ENCODE results near the gene UNC93A.
"Not testable (repeated sequence)": the region's sequence is repeated elsewhere in the genome, so short reads cannot be mapped to it uniquely, and the experiment has no call there.

UNC93A gene

GRCh38 chr6:167307342-167307955 is 16.3 kb downstream of the UNC93A start:
- Histone ChIP-seq H3K4me3 (ENCODE audit: low read depth in 1 of 2, low read length in 2 of 2) (no peak overlapping the region), H3K36me3 (ENCODE audit: control insufficient read depth in 1 of 2, insufficient read depth in 2 of 2, low read length in 2 of 2) (no peaks in the 10 kb centered on the region)

GRCh38 chr6:167308207-167308606 is 17.1 kb downstream of the UNC93A start:
- Histone ChIP-seq H3K9me3 (ENCODE audit: control insufficient read depth in 1 of 2, low read length in 2 of 2) (no peaks in the 10 kb centered on the region), H3K36me3 (ENCODE audit: control insufficient read depth in 1 of 2, insufficient read depth in 2 of 2, low read length in 2 of 2) (no peaks in the 10 kb centered on the region), H3K4me1 (ENCODE audit: control insufficient read depth in 1 of 2, insufficient read depth in 2 of 2, low read length in 2 of 2) (peaks cover 0 to 3% of the 10 kb centered on the region in 2 donors), H3K4me3 (ENCODE audit: low read depth in 1 of 2, low read length in 2 of 2) (no peak overlapping the region), H3K27me3 (ENCODE audit: low read depth, low read length) (no peaks in the 10 kb centered on the region), H3K27ac (ENCODE audit: low read length) (no peak overlapping the region)

More at GRCh38 chr6:167307342-167307955, 16.3 kb downstream of the UNC93A start:
- peaks cover 0 to 3% of the 10 kb centered on the region in 2 donors for H3K4me1 ChIP-seq (ENCODE audit: control insufficient read depth in 1 of 2, insufficient read depth in 2 of 2, low read length in 2 of 2)
- H3K27ac ChIP-seq (ENCODE audit: low read length), result no peak overlapping the region
- H3K9me3 ChIP-seq (ENCODE audit: control insufficient read depth in 1 of 2, low read length in 2 of 2), result no peaks in the 10 kb centered on the region
- H3K27me3 ChIP-seq (ENCODE audit: low read depth, low read length), result no peaks in the 10 kb centered on the region

GRCh38 chr6:167309355-167310192 is 18.5 kb downstream of the UNC93A start:
- H3K4me3 ChIP-seq (ENCODE audit: low read depth in 1 of 2, low read length in 2 of 2); H3K27ac ChIP-seq (ENCODE audit: low read length); H3K9me3 ChIP-seq (ENCODE audit: control insufficient read depth in 1 of 2, low read length in 2 of 2); H3K27me3 ChIP-seq (ENCODE audit: low read depth, low read length); H3K4me1 ChIP-seq (ENCODE audit: control insufficient read depth in 1 of 2, insufficient read depth in 2 of 2, low read length in 2 of 2); H3K36me3 ChIP-seq (ENCODE audit: control insufficient read depth in 1 of 2, insufficient read depth in 2 of 2, low read length in 2 of 2): not testable (repeated sequence)

GRCh38 chr6:167311286-167311685 is 20.2 kb downstream of the UNC93A start:
- H3K27me3 ChIP-seq (ENCODE audit: low read depth, low read length), result no peaks in the 10 kb centered on the region
- H3K4me3 ChIP-seq (ENCODE audit: low read depth in 1 of 2, low read length in 2 of 2), result no peak overlapping the region
- no peaks in the 10 kb centered on the region for H3K9me3 ChIP-seq (ENCODE audit: control insufficient read depth in 1 of 2, low read length in 2 of 2)
- peaks cover 0 to 3% of the 10 kb centered on the region in 2 donors for H3K4me1 ChIP-seq (ENCODE audit: control insufficient read depth in 1 of 2, insufficient read depth in 2 of 2, low read length in 2 of 2)
- H3K36me3 ChIP-seq (ENCODE audit: control insufficient read depth in 1 of 2, insufficient read depth in 2 of 2, low read length in 2 of 2), result no peaks in the 10 kb centered on the region
- H3K27ac ChIP-seq (ENCODE audit: low read length), result no peak overlapping the region

GRCh38 chr6:167311691-167312090 is 20.6 kb downstream of the UNC93A start:
- not testable (repeated sequence) for H3K27ac ChIP-seq (ENCODE audit: low read length); H3K4me3 ChIP-seq (ENCODE audit: low read depth in 1 of 2, low read length in 2 of 2); H3K36me3 ChIP-seq (ENCODE audit: control insufficient read depth in 1 of 2, insufficient read depth in 2 of 2, low read length in 2 of 2); H3K4me1 ChIP-seq (ENCODE audit: control insufficient read depth in 1 of 2, insufficient read depth in 2 of 2, low read length in 2 of 2); H3K9me3 ChIP-seq (ENCODE audit: control insufficient read depth in 1 of 2, low read length in 2 of 2); H3K27me3 ChIP-seq (ENCODE audit: low read depth, low read length)

- Histone ChIP-seq H3K4me3 (ENCODE audit: low read depth in 1 of 2, low read length in 2 of 2) (no peak overlapping the region), H3K27ac (ENCODE audit: low read length) (no peak overlapping the region), H3K4me1 (ENCODE audit: control insufficient read depth in 1 of 2, insufficient read depth in 2 of 2, low read length in 2 of 2) (peaks cover 0 to 7% of the 10 kb centered on the region in 2 donors), H3K27me3 (ENCODE audit: low read depth, low read length) (no peaks in the 10 kb centered on the region), H3K36me3 (ENCODE audit: control insufficient read depth in 1 of 2, insufficient read depth in 2 of 2, low read length in 2 of 2) (no peaks in the 10 kb centered on the region), H3K9me3 (ENCODE audit: control insufficient read depth in 1 of 2, low read length in 2 of 2) (no peaks in the 10 kb centered on the region)
Measured at GRCh38 chr6:167314180-167314821, 23.2 kb downstream of the UNC93A start.

- Histone ChIP-seq H3K36me3 (ENCODE audit: control insufficient read depth in 1 of 2, insufficient read depth in 2 of 2, low read length in 2 of 2) (no peaks in the 10 kb centered on the region), H3K27me3 (ENCODE audit: low read depth, low read length) (no peaks in the 10 kb centered on the region), H3K4me3 (ENCODE audit: low read depth in 1 of 2, low read length in 2 of 2) (no peak overlapping the region), H3K4me1 (ENCODE audit: control insufficient read depth in 1 of 2, insufficient read depth in 2 of 2, low read length in 2 of 2) (peaks cover 0 to 4% of the 10 kb centered on the region in 2 donors), H3K27ac (ENCODE audit: low read length) (no peak overlapping the region), H3K9me3 (ENCODE audit: control insufficient read depth in 1 of 2, low read length in 2 of 2) (no peaks in the 10 kb centered on the region)
Measured at GRCh38 chr6:167317172-167317571, 26.1 kb downstream of the UNC93A start.

- not testable (repeated sequence) for H3K9me3 ChIP-seq (ENCODE audit: control insufficient read depth in 1 of 2, low read length in 2 of 2); H3K27me3 ChIP-seq (ENCODE audit: low read depth, low read length); H3K4me1 ChIP-seq (ENCODE audit: control insufficient read depth in 1 of 2, insufficient read depth in 2 of 2, low read length in 2 of 2); H3K36me3 ChIP-seq (ENCODE audit: control insufficient read depth in 1 of 2, insufficient read depth in 2 of 2, low read length in 2 of 2); H3K27ac ChIP-seq (ENCODE audit: low read length); H3K4me3 ChIP-seq (ENCODE audit: low read depth in 1 of 2, low read length in 2 of 2)
Measured at GRCh38 chr6:167318354-167318753, 27.2 kb downstream of the UNC93A start.

- not testable (repeated sequence) for H3K4me3 ChIP-seq (ENCODE audit: low read depth in 1 of 2, low read length in 2 of 2); H3K9me3 ChIP-seq (ENCODE audit: control insufficient read depth in 1 of 2, low read length in 2 of 2); H3K36me3 ChIP-seq (ENCODE audit: control insufficient read depth in 1 of 2, insufficient read depth in 2 of 2, low read length in 2 of 2); H3K27me3 ChIP-seq (ENCODE audit: low read depth, low read length); H3K4me1 ChIP-seq (ENCODE audit: control insufficient read depth in 1 of 2, insufficient read depth in 2 of 2, low read length in 2 of 2); H3K27ac ChIP-seq (ENCODE audit: low read length)
Measured at GRCh38 chr6:167318856-167319255, 27.7 kb downstream of the UNC93A start.

- not testable (repeated sequence) for H3K27ac ChIP-seq (ENCODE audit: low read length); H3K36me3 ChIP-seq (ENCODE audit: control insufficient read depth in 1 of 2, insufficient read depth in 2 of 2, low read length in 2 of 2); H3K9me3 ChIP-seq (ENCODE audit: control insufficient read depth in 1 of 2, low read length in 2 of 2); H3K4me3 ChIP-seq (ENCODE audit: low read depth in 1 of 2, low read length in 2 of 2); H3K4me1 ChIP-seq (ENCODE audit: control insufficient read depth in 1 of 2, insufficient read depth in 2 of 2, low read length in 2 of 2); H3K27me3 ChIP-seq (ENCODE audit: low read depth, low read length)
Measured at GRCh38 chr6:167319856-167320753, 29.0 kb downstream of the UNC93A start.

- H3K4me3 ChIP-seq (ENCODE audit: low read depth in 1 of 2, low read length in 2 of 2); H3K36me3 ChIP-seq (ENCODE audit: control insufficient read depth in 1 of 2, insufficient read depth in 2 of 2, low read length in 2 of 2); H3K9me3 ChIP-seq (ENCODE audit: control insufficient read depth in 1 of 2, low read length in 2 of 2); H3K27ac ChIP-seq (ENCODE audit: low read length); H3K4me1 ChIP-seq (ENCODE audit: control insufficient read depth in 1 of 2, insufficient read depth in 2 of 2, low read length in 2 of 2); H3K27me3 ChIP-seq (ENCODE audit: low read depth, low read length): not testable (repeated sequence)
Measured at GRCh38 chr6:167320754-167321056, 29.6 kb downstream of the UNC93A start.
